A673 (cell line): Measurements from ENCODE around the gene CCSER1.

ENCODE experiments used
- CTCF ChIP-seq: fragments of 300-800, 200-600 bp; sonication (generic); conservative IDR thresholded peaks from 2 replicates; pipeline ENCODE4 v1.5.1; 2017; ENCODE audit warnings: low read depth, mild to moderate bottlenecking, antibody characterized with exemption, low read length, moderate library complexity, mixed read lengths
- EZH2 ChIP-seq: fragments of 200-600 bp; sonication (generic); IDR thresholded peaks from 2 replicates; pipeline ENCODE4 v1.6.1; 2017; ENCODE audit warnings: borderline replicate concordance, low read depth, mild to moderate bottlenecking, mixed read lengths, antibody characterized with exemption, low read length; ENCODE audit not compliant: poor library complexity, severe bottlenecking

DNA sequence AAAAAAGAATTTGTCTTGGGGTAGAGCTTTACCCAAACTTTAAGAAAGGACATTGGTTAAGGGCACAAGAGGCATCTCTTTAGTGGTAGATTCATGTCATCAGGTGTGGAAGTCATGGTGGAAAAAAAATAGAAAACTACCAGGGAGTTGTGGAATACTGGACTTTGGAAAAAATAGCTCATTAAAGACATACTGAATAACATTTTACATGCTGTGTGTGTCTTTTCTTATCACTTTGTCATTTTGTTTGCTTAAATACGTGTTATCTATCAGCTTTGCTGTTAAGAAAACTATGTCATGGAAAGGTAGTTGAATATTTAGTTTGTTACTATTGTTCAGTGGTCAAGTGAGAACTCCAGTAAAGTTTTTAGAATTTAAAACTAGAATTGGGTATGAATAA, 147.0 kb downstream of the CCSER1 start:
- TF ChIP-seq CTCF (no peak), EZH2 (no peak)
